SU-DHL-6 (cell line): ENCODE measurements around the gene CREG2.

Experiments used
- EZH2phosphoT487 ChIP-seq: fragments of 200-600 bp; sonication (generic), shearing (Covaris generic); conservative IDR thresholded peaks from 2 replicates; pipeline ENCODE4 v1.6.1; 2018; ENCODE audit warnings: mild to moderate bottlenecking, antibody characterized with exemption, low read length, moderate library complexity, mixed read lengths
- TF ChIP-seq, protein P1 (sequence below): fragments of 200-600 bp; sonication (generic); IDR thresholded peaks from one replicate; pipeline ENCODE4 v1.5.1; 2017; ENCODE audit warnings: antibody characterized with exemption, mild to moderate bottlenecking, low read length, moderate library complexity; ENCODE audit not compliant: insufficient read depth, poor library complexity, severe bottlenecking

DNA sequence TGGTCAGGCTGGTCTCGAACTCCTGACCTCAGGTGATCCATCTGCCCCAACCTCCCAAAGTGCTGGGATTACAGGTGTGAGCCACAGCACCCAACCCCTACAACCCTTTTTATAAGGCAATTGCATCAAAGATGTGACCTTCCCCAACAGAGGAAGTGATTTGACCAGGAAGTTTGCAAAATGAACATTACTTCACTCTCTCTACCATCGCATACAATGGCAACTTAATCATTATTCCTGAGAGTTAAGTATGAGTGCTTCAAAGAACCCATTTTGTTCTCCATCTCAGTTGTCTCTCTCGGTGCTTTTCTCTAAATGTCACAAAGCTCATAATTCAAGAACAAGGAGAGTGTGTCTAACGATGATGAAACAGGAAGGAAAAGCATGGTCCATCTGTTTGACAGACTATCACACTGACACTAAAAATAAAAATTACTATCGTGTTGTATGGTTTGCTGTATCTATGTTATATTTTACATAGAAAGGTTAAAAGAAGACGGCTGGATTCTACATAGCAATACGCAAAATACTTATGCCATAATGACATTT is 18.1 kb upstream of the CREG2 start:
- TF ChIP-seq EZH2phosphoT487 = no peak
- TF ChIP-seq, protein P1, sequence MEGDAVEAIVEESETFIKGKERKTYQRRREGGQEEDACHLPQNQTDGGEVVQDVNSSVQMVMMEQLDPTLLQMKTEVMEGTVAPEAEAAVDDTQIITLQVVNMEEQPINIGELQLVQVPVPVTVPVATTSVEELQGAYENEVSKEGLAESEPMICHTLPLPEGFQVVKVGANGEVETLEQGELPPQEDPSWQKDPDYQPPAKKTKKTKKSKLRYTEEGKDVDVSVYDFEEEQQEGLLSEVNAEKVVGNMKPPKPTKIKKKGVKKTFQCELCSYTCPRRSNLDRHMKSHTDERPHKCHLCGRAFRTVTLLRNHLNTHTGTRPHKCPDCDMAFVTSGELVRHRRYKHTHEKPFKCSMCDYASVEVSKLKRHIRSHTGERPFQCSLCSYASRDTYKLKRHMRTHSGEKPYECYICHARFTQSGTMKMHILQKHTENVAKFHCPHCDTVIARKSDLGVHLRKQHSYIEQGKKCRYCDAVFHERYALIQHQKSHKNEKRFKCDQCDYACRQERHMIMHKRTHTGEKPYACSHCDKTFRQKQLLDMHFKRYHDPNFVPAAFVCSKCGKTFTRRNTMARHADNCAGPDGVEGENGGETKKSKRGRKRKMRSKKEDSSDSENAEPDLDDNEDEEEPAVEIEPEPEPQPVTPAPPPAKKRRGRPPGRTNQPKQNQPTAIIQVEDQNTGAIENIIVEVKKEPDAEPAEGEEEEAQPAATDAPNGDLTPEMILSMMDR = no peak
